MM.1S (cell line): ENCODE data around the gene RPGRIP1L.

Source experiments
- CTCF ChIP-seq: fragments of 300-600 bp; sonication (generic); IDR thresholded peaks from 2 replicates; pipeline ENCODE4 v1.5.1; 2016; ENCODE audit warnings: antibody characterized with exemption, low read length, mixed read lengths
- EZH2 ChIP-seq: fragments of 300-600 bp; sonication (generic); optimal IDR thresholded peaks from 2 replicates; pipeline ENCODE3; 2017; ENCODE audit warnings: low read depth, mild to moderate bottlenecking, antibody characterized with exemption, low read length, mixed read lengths

- TF ChIP-seq CTCF (no peak), EZH2 (no peak)
Observed at GRCh38 chr16:53556521-53556920, 147.1 kb downstream of the RPGRIP1L start.
